Activated gamma-delta T cell treated with Interleukin-2 at 50 U/mL for 16 hours (primary cell): ENCODE results near the gene CACNA1B.

Experiments
- DNase-seq: peaks from one replicate; pipeline ENCODE4 v3.0.0-alpha.2; 2020

CACNA1B gene

GRCh38 chr9:137924761-137925369 is 47.3 kb downstream of the CACNA1B start:
- DNase-seq, result no peak

- DNase-seq, result no peak
Measured at GRCh38 chr9:137943655-137944054, 66.1 kb downstream of the CACNA1B start.

GRCh38 chr9:137945581-137945980 is 68.0 kb downstream of the CACNA1B start:
- DNase-seq, result no peak

- no peak for DNase-seq
Measured at GRCh38 chr9:137946993-137947392, 69.4 kb downstream of the CACNA1B start.

GRCh38 chr9:137948642-137949041 is 71.1 kb downstream of the CACNA1B start:
- no peak for DNase-seq

GRCh38 chr9:137949260-137949659 is 71.7 kb downstream of the CACNA1B start:
- no peak for DNase-seq

- DNase-seq, result no peak
Measured at GRCh38 chr9:137951107-137951506, 73.5 kb downstream of the CACNA1B start.

GRCh38 chr9:137951597-137952490 is 74.3 kb downstream of the CACNA1B start:
- no peak for DNase-seq

GRCh38 chr9:137952976-137953666 is 75.5 kb downstream of the CACNA1B start:
- DNase-seq, result no peak

GRCh38 chr9:137953683-137954438 is 76.3 kb downstream of the CACNA1B start:
- DNase-seq, result no peak

- no peak for DNase-seq
Measured at GRCh38 chr9:137955224-137955570, 77.6 kb downstream of the CACNA1B start.

- no peak for DNase-seq
Measured at GRCh38 chr9:137955586-137955985, 78.0 kb downstream of the CACNA1B start.

GRCh38 chr9:137956039-137956438 is 78.5 kb downstream of the CACNA1B start:
- no peak for DNase-seq

- DNase-seq, result no peak
Measured at GRCh38 chr9:137956688-137957385, 79.3 kb downstream of the CACNA1B start.

- DNase-seq, result no peak
Measured at GRCh38 chr9:137959641-137960411, 82.2 kb downstream of the CACNA1B start.

- DNase-seq, result no peak
Measured at GRCh38 chr9:137960496-137960895, 82.9 kb downstream of the CACNA1B start.

GRCh38 chr9:137963525-137963924 is 85.9 kb downstream of the CACNA1B start:
- no peak for DNase-seq

GRCh38 chr9:137965177-137965795 is 87.7 kb downstream of the CACNA1B start:
- no peak for DNase-seq

- DNase-seq, result no peak
Measured at GRCh38 chr9:137967280-137967953, 89.8 kb downstream of the CACNA1B start.

GRCh38 chr9:137968235-137968634 is 90.7 kb downstream of the CACNA1B start:
- no peak for DNase-seq

GRCh38 chr9:137969008-137969407 is 91.4 kb downstream of the CACNA1B start:
- DNase-seq, result no peak
